Activated naive CD4-positive, alpha-beta T cell treated with anti-CD3 and anti-CD28 coated beads, Interleukin-2, amount 50 U/mL, for 24 hours (primary cell): ENCODE results near the gene NCF2.
"Not testable (repeated sequence)": the region's sequence is repeated elsewhere in the genome, so short reads cannot be mapped to it uniquely, and the experiment has no call there.

Experiments
- H3K27ac Mint-ChIP-seq: one replicate; pipeline ENCODE4 v1.8.0; 2021; ENCODE audit warnings: mild to moderate bottlenecking, mixed read lengths
- H3K27me3 Mint-ChIP-seq: one replicate; pipeline ENCODE4 v1.8.0; 2021; ENCODE audit warnings: mixed read lengths
- H3K36me3 Mint-ChIP-seq: one replicate; pipeline ENCODE4 v1.8.0; 2021; ENCODE audit warnings: mixed read lengths
- H3K4me1 Mint-ChIP-seq: one replicate; pipeline ENCODE4 v1.8.0; 2021; ENCODE audit warnings: mixed read lengths
- H3K4me3 Mint-ChIP-seq: one replicate; pipeline ENCODE4 v1.8.0; 2021; ENCODE audit warnings: mild to moderate bottlenecking, mixed read lengths
- H3K9me3 Mint-ChIP-seq: one replicate; pipeline ENCODE4 v1.8.0; 2021; ENCODE audit warnings: mixed read lengths

Gene NCF2

GRCh38 chr1:183622884-183623785 lies 32.9 kb upstream of the NCF2 start:
- Mint-ChIP-seq H3K36me3 (peaks cover 13% of the 10 kb centered on the region), H3K9me3 (no peaks in the 10 kb centered on the region), H3K4me3 (no peak overlapping the region), H3K27ac (peak overlapping the region; percentile 85), H3K27me3 (no peaks in the 10 kb centered on the region), H3K4me1 (peaks cover 28% of the 10 kb centered on the region)

GRCh38 chr1:183622013-183622412 lies 31.8 kb upstream of the NCF2 start:
- no peaks in the 10 kb centered on the region for H3K27me3 Mint-ChIP-seq
- H3K4me1 Mint-ChIP-seq, result peaks cover 27% of the 10 kb centered on the region
- H3K36me3 Mint-ChIP-seq, result peaks cover 13% of the 10 kb centered on the region
- no peaks in the 10 kb centered on the region for H3K9me3 Mint-ChIP-seq
- no peak overlapping the region for H3K4me3 Mint-ChIP-seq
- H3K27ac Mint-ChIP-seq, result peak overlapping the region; percentile 51

- no peaks in the 10 kb centered on the region for H3K27me3 Mint-ChIP-seq
- peaks cover 15% of the 10 kb centered on the region for H3K4me1 Mint-ChIP-seq
- no peaks in the 10 kb centered on the region for H3K9me3 Mint-ChIP-seq
- no peak overlapping the region for H3K4me3 Mint-ChIP-seq
- peaks cover 10% of the 10 kb centered on the region for H3K36me3 Mint-ChIP-seq
- peak overlapping the region; percentile 8 for H3K27ac Mint-ChIP-seq
Observed at GRCh38 chr1:183620311-183620710, 30.1 kb upstream of the NCF2 start.

- Mint-ChIP-seq H3K4me1 (peaks cover 13% of the 10 kb centered on the region), H3K9me3 (no peaks in the 10 kb centered on the region), H3K4me3 (no peak overlapping the region), H3K27ac (peak overlapping the region; percentile 32), H3K36me3 (peaks cover 7% of the 10 kb centered on the region), H3K27me3 (no peaks in the 10 kb centered on the region)
Observed at GRCh38 chr1:183619781-183620180, 29.5 kb upstream of the NCF2 start.

- H3K9me3 Mint-ChIP-seq, H3K4me1 Mint-ChIP-seq, H3K27ac Mint-ChIP-seq, H3K4me3 Mint-ChIP-seq, H3K36me3 Mint-ChIP-seq, H3K27me3 Mint-ChIP-seq: not testable (repeated sequence)
Observed at GRCh38 chr1:183618202-183618601, 27.9 kb upstream of the NCF2 start.

- not testable (repeated sequence) for H3K9me3 Mint-ChIP-seq, H3K27me3 Mint-ChIP-seq, H3K27ac Mint-ChIP-seq, H3K36me3 Mint-ChIP-seq, H3K4me3 Mint-ChIP-seq, H3K4me1 Mint-ChIP-seq
Observed at GRCh38 chr1:183612975-183613374, 22.7 kb upstream of the NCF2 start.

GRCh38 chr1:183612407-183612806 lies 22.1 kb upstream of the NCF2 start:
- no peaks in the 10 kb centered on the region for H3K4me1 Mint-ChIP-seq
- H3K27ac Mint-ChIP-seq, result no peak overlapping the region
- H3K9me3 Mint-ChIP-seq, result no peaks in the 10 kb centered on the region
- peaks cover 2% of the 10 kb centered on the region for H3K27me3 Mint-ChIP-seq
- no peak overlapping the region for H3K4me3 Mint-ChIP-seq
- H3K36me3 Mint-ChIP-seq, result peaks cover 2% of the 10 kb centered on the region

- H3K4me3 Mint-ChIP-seq, result no peak overlapping the region
- peaks cover 2% of the 10 kb centered on the region for H3K36me3 Mint-ChIP-seq
- no peaks in the 10 kb centered on the region for H3K9me3 Mint-ChIP-seq
- H3K27ac Mint-ChIP-seq, result no peak overlapping the region
- no peaks in the 10 kb centered on the region for H3K4me1 Mint-ChIP-seq
- peaks cover 2% of the 10 kb centered on the region for H3K27me3 Mint-ChIP-seq
Observed at GRCh38 chr1:183611021-183611420, 20.8 kb upstream of the NCF2 start.

- Mint-ChIP-seq H3K4me3 (no peak overlapping the region), H3K27ac (no peak overlapping the region), H3K36me3 (peaks cover 2% of the 10 kb centered on the region)
Observed at GRCh38 chr1:183609759-183610452, 19.6 kb upstream of the NCF2 start.

GRCh38 chr1:183609313-183609712 lies 19.1 kb upstream of the NCF2 start:
- no peak overlapping the region for H3K27ac Mint-ChIP-seq
- H3K9me3 Mint-ChIP-seq, result no peaks in the 10 kb centered on the region
- peaks cover 2% of the 10 kb centered on the region for H3K27me3 Mint-ChIP-seq
- no peak overlapping the region for H3K4me3 Mint-ChIP-seq
- peaks cover 2% of the 10 kb centered on the region for H3K36me3 Mint-ChIP-seq
- H3K4me1 Mint-ChIP-seq, result no peaks in the 10 kb centered on the region

More at GRCh38 chr1:183609759-183610452, 19.6 kb upstream of the NCF2 start:
- no peaks in the 10 kb centered on the region for H3K4me1 Mint-ChIP-seq
- peaks cover 2% of the 10 kb centered on the region for H3K27me3 Mint-ChIP-seq
- no peaks in the 10 kb centered on the region for H3K9me3 Mint-ChIP-seq

GRCh38 chr1:183607322-183607980 lies 17.2 kb upstream of the NCF2 start:
- no peaks in the 10 kb centered on the region for H3K9me3 Mint-ChIP-seq
- H3K36me3 Mint-ChIP-seq, result peaks cover 2% of the 10 kb centered on the region
- no peak overlapping the region for H3K4me3 Mint-ChIP-seq
- H3K27me3 Mint-ChIP-seq, result peaks cover 2% of the 10 kb centered on the region
- H3K4me1 Mint-ChIP-seq, result no peaks in the 10 kb centered on the region
- H3K27ac Mint-ChIP-seq, result no peak overlapping the region

GRCh38 chr1:183605904-183606303 lies 15.6 kb upstream of the NCF2 start:
- Mint-ChIP-seq H3K27ac (no peak overlapping the region), H3K9me3 (no peaks in the 10 kb centered on the region), H3K27me3 (peaks cover 2% of the 10 kb centered on the region), H3K4me1 (no peaks in the 10 kb centered on the region), H3K36me3 (no peaks in the 10 kb centered on the region), H3K4me3 (no peak overlapping the region)

- no peaks in the 10 kb centered on the region for H3K9me3 Mint-ChIP-seq
- no peaks in the 10 kb centered on the region for H3K36me3 Mint-ChIP-seq
- H3K4me3 Mint-ChIP-seq, result no peak overlapping the region
- no peak overlapping the region for H3K27ac Mint-ChIP-seq
- H3K27me3 Mint-ChIP-seq, result no peaks in the 10 kb centered on the region
- no peaks in the 10 kb centered on the region for H3K4me1 Mint-ChIP-seq
Observed at GRCh38 chr1:183604815-183605214, 14.6 kb upstream of the NCF2 start.

- no peaks in the 10 kb centered on the region for H3K9me3 Mint-ChIP-seq
- no peaks in the 10 kb centered on the region for H3K36me3 Mint-ChIP-seq
- H3K4me1 Mint-ChIP-seq, result no peaks in the 10 kb centered on the region
- H3K27ac Mint-ChIP-seq, result no peak overlapping the region
- H3K4me3 Mint-ChIP-seq, result no peak overlapping the region
- H3K27me3 Mint-ChIP-seq, result no peaks in the 10 kb centered on the region
Observed at GRCh38 chr1:183604038-183604808, 14.0 kb upstream of the NCF2 start.

GRCh38 chr1:183602510-183602909 lies 12.3 kb upstream of the NCF2 start:
- Mint-ChIP-seq H3K9me3 (no peaks in the 10 kb centered on the region), H3K36me3 (no peaks in the 10 kb centered on the region), H3K27me3 (no peaks in the 10 kb centered on the region), H3K4me3 (no peak overlapping the region), H3K27ac (no peak overlapping the region), H3K4me1 (peaks cover 6% of the 10 kb centered on the region)
